Cortex of kidney (tissue), 1 donor: ENCODE results near the gene CHD3.
"Not testable (repeated sequence)": the region's sequence is repeated elsewhere in the genome, so short reads cannot be mapped to it uniquely, and the experiment has no call there.

Experiments used
- DNase-seq: peaks from one replicate; lab custom pipeline; 2025; lab: John Stamatoyannopoulos, UW

Gene CHD3

GRCh38 chr17:7931709-7932482 is 43.3 kb downstream of the CHD3 start, which contains the start of the genes CNTROB and TRAPPC1:
Gene CNTROB, plus strand, starts transcription at chr17:7932206. Its CDS starts 874 bp downstream, at chr17:7933080.
Gene TRAPPC1, minus strand, starts transcription at chr17:7931946. Its CDS starts 117 bp downstream, at chr17:7931829.
- peak; percentile 90 for DNase-seq

GRCh38 chr17:7932483-7932891 is 43.9 kb downstream of the CHD3 start:
- DNase-seq: no peak

- no peak for DNase-seq
Observed at GRCh38 chr17:7932949-7933348, 44.4 kb downstream of the CHD3 start.

- DNase-seq: no peak
Observed at GRCh38 chr17:7935859-7936258, 47.3 kb downstream of the CHD3 start.

- DNase-seq: no peak
Observed at GRCh38 chr17:7940034-7940433, 51.4 kb downstream of the CHD3 start.

GRCh38 chr17:7940743-7941142 is 52.2 kb downstream of the CHD3 start:
- DNase-seq: no peak

- DNase-seq: no peak
Observed at GRCh38 chr17:7943291-7943690, 54.7 kb downstream of the CHD3 start.

GRCh38 chr17:7944326-7944725 is 55.7 kb downstream of the CHD3 start:
- DNase-seq: no peak

GRCh38 chr17:7945651-7946050 is 57.1 kb downstream of the CHD3 start:
- no peak for DNase-seq

GRCh38 chr17:7946441-7946840 is 57.9 kb downstream of the CHD3 start:
- no peak for DNase-seq

- no peak for DNase-seq
Observed at GRCh38 chr17:7947651-7948050, 59.1 kb downstream of the CHD3 start.

GRCh38 chr17:7950578-7950977 is 62.0 kb downstream of the CHD3 start:
- no peak for DNase-seq

GRCh38 chr17:7951143-7951792 is 62.7 kb downstream of the CHD3 start:
- DNase-seq: no peak

GRCh38 chr17:7953266-7953665 is 64.7 kb downstream of the CHD3 start:
- DNase-seq: not testable (repeated sequence)

GRCh38 chr17:7955414-7956227 is 67.0 kb downstream of the CHD3 start:
- no peak for DNase-seq

- no peak for DNase-seq
Observed at GRCh38 chr17:7956228-7956965, 67.8 kb downstream of the CHD3 start.

- DNase-seq: no peak
Observed at GRCh38 chr17:7959503-7960253, 71.1 kb downstream of the CHD3 start.

GRCh38 chr17:7961421-7961820 is 72.8 kb downstream of the CHD3 start:
- DNase-seq: no peak
